Gastrocnemius medialis (tissue), 4 donors: ENCODE results near the gene TWF2. TPM values are rescaled to one million over a fixed set of nuclear protein-coding genes. Genes with fewer than 3 reads are reported as not detected.

Source experiments
- ATAC-seq, 2 donors: fragments of 150-250 bp; one replicate each; pipeline ENCODE4 v1.9.1; 2016
- DNase-seq, 2 donors: peaks; one replicate each; pipeline ENCODE4 v3.0.0-alpha.2; 2019
- H3K27ac ChIP-seq, 4 donors: fragments of 200-600 bp; sonication (generic); 1 replicate in 1 of 4; 2 replicates in 3 of 4; pipeline ENCODE4 v1.5.1; 2016 to 2018; ENCODE audit warnings: mild to moderate bottlenecking in 2 of 4, moderate library complexity in 1 of 4
- H3K27me3 ChIP-seq, 3 donors: fragments of 200-600 bp; sonication (generic) in 2 of 3; 1 replicate in 1 of 3; 2 replicates in 2 of 3; pipeline versions ENCODE4 v1.5.1 to v1.6.0; 2016 to 2019; ENCODE audit warnings: mild to moderate bottlenecking in 1 of 3, moderate library complexity in 1 of 3
- H3K36me3 ChIP-seq, 2 donors: fragments of 200-600 bp; sonication (generic) in 1 of 2; one replicate each; pipeline ENCODE4 v1.5.1; 2017 to 2018
- H3K4me1 ChIP-seq, 2 donors: fragments of 200-600 bp; sonication (generic) in 1 of 2; one replicate each; pipeline ENCODE4 v1.5.1; 2016 to 2017; ENCODE audit warnings: mild to moderate bottlenecking in 2 of 2
- H3K4me3 ChIP-seq, 4 donors: fragments of 200-600 bp; sonication (generic) in 3 of 4; 1 replicate in 1 of 4; 2 replicates in 3 of 4; pipeline ENCODE4 v1.5.1; 2016 to 2019; ENCODE audit warnings: mild to moderate bottlenecking in 2 of 4
- H3K9me3 ChIP-seq, 3 donors: fragments of 200-600 bp; sonication (generic) in 2 of 3; 1 replicate in 1 of 3; 2 replicates in 2 of 3; pipeline ENCODE4 v1.5.1; 2016 to 2019
- CTCF ChIP-seq, 5 experiments: fragments of 450-650 bp in 3 of 5; fragments of 200-600 bp in 2 of 5; sonication (generic) in 2 of 5; IDR thresholded peaks in 4 of 5; conservative IDR thresholded peaks in 1 of 5; 1 replicate in 4 of 5; 2 replicates in 1 of 5; pipeline ENCODE4 v1.5.1; 2016 to 2019; ENCODE audit warnings: antibody characterized with exemption in 5 of 5, mild to moderate bottlenecking in 3 of 5, moderate library complexity in 3 of 5
- POLR2A ChIP-seq, 2 donors: fragments of 450-650 bp; IDR thresholded peaks; one replicate each; pipeline ENCODE4 v1.6.1; 2017; ENCODE audit warnings: antibody characterized with exemption in 2 of 2, mild to moderate bottlenecking in 2 of 2, moderate library complexity in 2 of 2
- in situ Hi-C, 4 donors: fragments of 200-750 bp; cut with MboI; loops; one replicate each; pipeline versions ENCODE4 v1.15.0 to v1.8.0; 2017; ENCODE audit warnings: low sequenced_read_pairs in 4 of 4
- intact Hi-C: fragments of 100-400 bp; cut with DNase I; formaldehyde crosslinking; loops from one replicate; pipeline ENCODE4 v1.15.1; 2023; ENCODE audit warnings: low total_unique reads
- total RNA-seq, 4 donors: library from RNA; depleted of rRNA; stranded (reverse); fragments of >200 nt; gene quantifications; one replicate each; pipeline versions ENCODE4 v1.1.0 to v1.2.3, GENCODE V29; 2016

Gene TWF2
- total RNA-seq, 4 donors from 2014 or later = 99.2 to 222 (median 168) TPM

- intact Hi-C loops (no loop called here), in situ Hi-C loops (no loop called here)
- no peaks in the 10 kb centered on the region for H3K36me3 ChIP-seq
- no peaks in the 10 kb centered on the region for H3K27me3 ChIP-seq
- H3K4me3 ChIP-seq = no peak overlapping the region
- no peak overlapping the region for H3K27ac ChIP-seq
- no peak for DNase-seq
- TF ChIP-seq POLR2A (IDR thresholded peaks at IDR 0.05) = no peak
- TF ChIP-seq CTCF (IDR thresholded peaks at IDR 0.05 in 4 of 5, conservative IDR thresholded peaks at IDR 0.05 in 1 of 5) = no peak
- peaks cover 0 to 3% of the 10 kb centered on the region in 2 donors for H3K4me1 ChIP-seq
- no peak for ATAC-seq
- no peaks in the 10 kb centered on the region for H3K9me3 ChIP-seq
Observed at GRCh38 chr3:52185837-52186236, 53.1 kb downstream of the TWF2 start.

DNA sequence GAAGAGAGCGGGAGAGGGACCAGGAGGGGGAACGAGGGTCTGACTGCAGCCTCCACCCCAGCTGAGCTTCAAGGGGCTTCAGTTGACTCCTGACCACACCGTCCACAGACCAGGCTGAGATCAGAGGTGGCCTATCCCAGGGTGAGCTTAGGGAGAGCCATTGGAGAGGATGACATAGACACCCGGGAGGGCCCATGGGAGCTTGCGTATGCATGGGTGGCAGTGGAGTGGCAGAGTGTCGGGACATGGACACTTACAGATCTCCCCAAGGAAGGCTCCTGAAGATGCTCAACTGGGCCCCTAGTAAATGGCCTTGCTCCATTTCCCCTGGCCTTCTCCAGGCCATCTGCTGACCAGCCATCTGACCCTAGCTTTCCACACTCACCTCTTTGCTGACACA, 53.6 kb downstream of the TWF2 start:
- Histone ChIP-seq H3K4me1 (peaks cover 0 to 3% of the 10 kb centered on the region in 2 donors), H3K4me3 (no peak overlapping the region)

DNA sequence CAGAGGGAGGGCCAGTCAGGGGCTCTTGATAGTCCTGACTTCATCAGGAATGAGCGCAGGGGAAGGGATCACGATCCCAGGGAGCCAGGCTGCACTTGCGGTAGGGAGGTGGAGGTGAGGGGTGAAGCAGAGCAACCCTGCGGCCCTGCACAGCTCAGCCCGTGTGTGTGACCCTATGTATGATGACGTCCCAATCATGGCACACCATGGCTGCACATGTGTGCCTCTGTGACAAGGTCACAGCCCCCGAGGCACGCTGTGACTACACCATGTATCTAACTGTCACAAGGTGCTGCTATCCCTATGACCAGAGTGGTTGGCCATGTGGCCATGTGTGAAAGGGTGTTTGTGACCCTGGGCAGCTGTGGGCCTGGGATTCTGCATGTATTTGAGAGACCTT, 54.3 kb downstream of the TWF2 start:
- intact Hi-C loops = no loop called here
- in situ Hi-C loops = no loop called here
- H3K9me3 ChIP-seq = no peaks in the 10 kb centered on the region
- H3K4me1 ChIP-seq = peaks cover 0 to 3% of the 10 kb centered on the region in 2 donors
- H3K4me3 ChIP-seq = no peak overlapping the region
- DNase-seq (no peak), ATAC-seq (no peak)
- TF ChIP-seq POLR2A (IDR thresholded peaks at IDR 0.05) (no peak), CTCF (IDR thresholded peaks at IDR 0.05 in 4 of 5, conservative IDR thresholded peaks at IDR 0.05 in 1 of 5) (no peak)
- peak overlapping the region; percentile 34 to 57 (median 44) for H3K27ac ChIP-seq
- no peaks in the 10 kb centered on the region for H3K27me3 ChIP-seq
- no peaks in the 10 kb centered on the region for H3K36me3 ChIP-seq

More for the DNA sequence above, 53.6 kb downstream of the TWF2 start:
- in situ Hi-C loops (no loop called here), intact Hi-C loops (no loop called here)
- ATAC-seq = no peak
- no peak for DNase-seq
- Histone ChIP-seq H3K27ac (peak overlapping the region in 2 of 4 donors; percentile 47 to 57), H3K9me3 (no peaks in the 10 kb centered on the region), H3K27me3 (no peaks in the 10 kb centered on the region), H3K36me3 (no peaks in the 10 kb centered on the region)
- TF ChIP-seq CTCF (IDR thresholded peaks at IDR 0.05 in 4 of 5, conservative IDR thresholded peaks at IDR 0.05 in 1 of 5) = no peak

- Histone ChIP-seq H3K4me3 (no peak overlapping the region), H3K27ac (peak overlapping the region; percentile 34 to 57 (median 46)), H3K4me1 (peaks cover 0 to 3% of the 10 kb centered on the region in 2 donors), H3K27me3 (no peaks in the 10 kb centered on the region), H3K36me3 (no peaks in the 10 kb centered on the region), H3K9me3 (no peaks in the 10 kb centered on the region)
- in situ Hi-C loops (no loop called here), intact Hi-C loops (no loop called here)
- TF ChIP-seq CTCF (IDR thresholded peaks at IDR 0.05 in 4 of 5, conservative IDR thresholded peaks at IDR 0.05 in 1 of 5) = no peak
- no peak for TF ChIP-seq POLR2A (IDR thresholded peaks at IDR 0.05)
- ATAC-seq (peak; percentile 62 to 69), DNase-seq (no peak)
Observed at GRCh38 chr3:52183786-52184445, 55.0 kb downstream of the TWF2 start.

GRCh38 chr3:52182691-52183090, 56.3 kb downstream of the TWF2 start:
- Histone ChIP-seq H3K27me3 (no peaks in the 10 kb centered on the region), H3K36me3 (no peaks in the 10 kb centered on the region), H3K27ac (peak overlapping the region in 2 of 4 donors; percentile 5 to 49), H3K9me3 (no peaks in the 10 kb centered on the region), H3K4me1 (peaks cover 0 to 3% of the 10 kb centered on the region in 2 donors), H3K4me3 (no peak overlapping the region)
- DNase-seq (no peak), ATAC-seq (no peak)
- intact Hi-C loops = no loop called here
- TF ChIP-seq POLR2A (IDR thresholded peaks at IDR 0.05) = no peak
- no peak for TF ChIP-seq CTCF (IDR thresholded peaks at IDR 0.05 in 4 of 5, conservative IDR thresholded peaks at IDR 0.05 in 1 of 5)
- in situ Hi-C loops = no loop called here
